Measurements from ENCODE around the gene PRRC1.

Gene PRRC1

GRCh38 chr5:127588368-127588767 lies 70.9 kb downstream of the PRRC1 start:
- Histone ChIP-seq H3K9me3 (ENCODE audit: control insufficient read depth in 5 of 5, low read length in 5 of 5) (no peaks in the 10 kb centered on the region), H3K27ac (ENCODE audit: low read depth, low read length) (no peak overlapping the region), H3K4me1 (ENCODE audit: control insufficient read depth in 5 of 5, insufficient read depth in 5 of 5, low read length in 5 of 5) (no peaks in the 10 kb centered on the region), H3K9ac (ENCODE audit: low read length in 5 of 5) (no peak overlapping the region), H3K27me3 (ENCODE audit: control insufficient read depth in 5 of 5, insufficient read depth in 4 of 5, low read length in 5 of 5) (no peaks in the 10 kb centered on the region), H3K4me3 (ENCODE audit: low read depth in 1 of 5, low read length in 5 of 5) (no peak overlapping the region), H3K36me3 (ENCODE audit: control insufficient read depth in 5 of 5, insufficient read depth in 5 of 5, low read length in 5 of 5) (no peaks in the 10 kb centered on the region)

GRCh38 chr5:127589309-127590030 lies 72.0 kb downstream of the PRRC1 start:
- Histone ChIP-seq H3K36me3 (ENCODE audit: control insufficient read depth in 5 of 5, insufficient read depth in 5 of 5, low read length in 5 of 5) (no peaks in the 10 kb centered on the region), H3K27ac (ENCODE audit: low read depth, low read length) (no peak overlapping the region), H3K9me3 (ENCODE audit: control insufficient read depth in 5 of 5, low read length in 5 of 5) (no peaks in the 10 kb centered on the region), H3K4me3 (ENCODE audit: low read depth in 1 of 5, low read length in 5 of 5) (no peak overlapping the region), H3K9ac (ENCODE audit: low read length in 5 of 5) (no peak overlapping the region), H3K4me1 (ENCODE audit: control insufficient read depth in 5 of 5, insufficient read depth in 5 of 5, low read length in 5 of 5) (no peaks in the 10 kb centered on the region), H3K27me3 (ENCODE audit: control insufficient read depth in 5 of 5, insufficient read depth in 4 of 5, low read length in 5 of 5) (no peaks in the 10 kb centered on the region)

- Histone ChIP-seq H3K9me3 (ENCODE audit: control insufficient read depth in 5 of 5, low read length in 5 of 5) (no peaks in the 10 kb centered on the region), H3K27ac (ENCODE audit: low read depth, low read length) (no peak overlapping the region), H3K4me3 (ENCODE audit: low read depth in 1 of 5, low read length in 5 of 5) (no peak overlapping the region), H3K36me3 (ENCODE audit: control insufficient read depth in 5 of 5, insufficient read depth in 5 of 5, low read length in 5 of 5) (no peaks in the 10 kb centered on the region), H3K9ac (ENCODE audit: low read length in 5 of 5) (no peak overlapping the region), H3K27me3 (ENCODE audit: control insufficient read depth in 5 of 5, insufficient read depth in 4 of 5, low read length in 5 of 5) (no peaks in the 10 kb centered on the region), H3K4me1 (ENCODE audit: control insufficient read depth in 5 of 5, insufficient read depth in 5 of 5, low read length in 5 of 5) (no peaks in the 10 kb centered on the region)
These were observed 72.8 kb downstream of the PRRC1 start for GRCh38 chr5:127590156-127590722.

- Histone ChIP-seq H3K27ac (ENCODE audit: low read depth, low read length) (no peak overlapping the region), H3K36me3 (ENCODE audit: control insufficient read depth in 5 of 5, insufficient read depth in 5 of 5, low read length in 5 of 5) (no peaks in the 10 kb centered on the region), H3K9ac (ENCODE audit: low read length in 5 of 5) (no peak overlapping the region), H3K4me3 (ENCODE audit: low read depth in 1 of 5, low read length in 5 of 5) (no peak overlapping the region), H3K9me3 (ENCODE audit: control insufficient read depth in 5 of 5, low read length in 5 of 5) (no peaks in the 10 kb centered on the region), H3K4me1 (ENCODE audit: control insufficient read depth in 5 of 5, insufficient read depth in 5 of 5, low read length in 5 of 5) (no peaks in the 10 kb centered on the region), H3K27me3 (ENCODE audit: control insufficient read depth in 5 of 5, insufficient read depth in 4 of 5, low read length in 5 of 5) (no peaks in the 10 kb centered on the region)
These were observed 78.3 kb downstream of the PRRC1 start for GRCh38 chr5:127595484-127596368.

GRCh38 chr5:127596501-127596900 lies 79.1 kb downstream of the PRRC1 start:
- no peaks in the 10 kb centered on the region for H3K9me3 ChIP-seq (ENCODE audit: control insufficient read depth in 5 of 5, low read length in 5 of 5)
- no peaks in the 10 kb centered on the region for H3K36me3 ChIP-seq (ENCODE audit: control insufficient read depth in 5 of 5, insufficient read depth in 5 of 5, low read length in 5 of 5)
- H3K9ac ChIP-seq (ENCODE audit: low read length in 5 of 5): no peak overlapping the region
- no peak overlapping the region for H3K4me3 ChIP-seq (ENCODE audit: low read depth in 1 of 5, low read length in 5 of 5)
- H3K27me3 ChIP-seq (ENCODE audit: control insufficient read depth in 5 of 5, insufficient read depth in 4 of 5, low read length in 5 of 5): no peaks in the 10 kb centered on the region
- no peak overlapping the region for H3K27ac ChIP-seq (ENCODE audit: low read depth, low read length)
- no peaks in the 10 kb centered on the region for H3K4me1 ChIP-seq (ENCODE audit: control insufficient read depth in 5 of 5, insufficient read depth in 5 of 5, low read length in 5 of 5)

- Histone ChIP-seq H3K27me3 (ENCODE audit: control insufficient read depth in 5 of 5, insufficient read depth in 4 of 5, low read length in 5 of 5) (no peaks in the 10 kb centered on the region), H3K9me3 (ENCODE audit: control insufficient read depth in 5 of 5, low read length in 5 of 5) (no peaks in the 10 kb centered on the region), H3K9ac (ENCODE audit: low read length in 5 of 5) (no peak overlapping the region), H3K27ac (ENCODE audit: low read depth, low read length) (no peak overlapping the region), H3K4me3 (ENCODE audit: low read depth in 1 of 5, low read length in 5 of 5) (no peak overlapping the region), H3K4me1 (ENCODE audit: control insufficient read depth in 5 of 5, insufficient read depth in 5 of 5, low read length in 5 of 5) (no peaks in the 10 kb centered on the region), H3K36me3 (ENCODE audit: control insufficient read depth in 5 of 5, insufficient read depth in 5 of 5, low read length in 5 of 5) (no peaks in the 10 kb centered on the region)
These were observed 81.9 kb downstream of the PRRC1 start for GRCh38 chr5:127599320-127599719.

- H3K9ac ChIP-seq (ENCODE audit: low read length in 5 of 5): no peak overlapping the region
- H3K27ac ChIP-seq (ENCODE audit: low read depth, low read length): no peak overlapping the region
- no peaks in the 10 kb centered on the region for H3K36me3 ChIP-seq (ENCODE audit: control insufficient read depth in 5 of 5, insufficient read depth in 5 of 5, low read length in 5 of 5)
- no peaks in the 10 kb centered on the region for H3K4me1 ChIP-seq (ENCODE audit: control insufficient read depth in 5 of 5, insufficient read depth in 5 of 5, low read length in 5 of 5)
- no peaks in the 10 kb centered on the region for H3K9me3 ChIP-seq (ENCODE audit: control insufficient read depth in 5 of 5, low read length in 5 of 5)
- H3K4me3 ChIP-seq (ENCODE audit: low read depth in 1 of 5, low read length in 5 of 5): no peak overlapping the region
- H3K27me3 ChIP-seq (ENCODE audit: control insufficient read depth in 5 of 5, insufficient read depth in 4 of 5, low read length in 5 of 5): no peaks in the 10 kb centered on the region
These were observed 82.4 kb downstream of the PRRC1 start for GRCh38 chr5:127599847-127600246.

GRCh38 chr5:127601111-127601510 lies 83.7 kb downstream of the PRRC1 start:
- Histone ChIP-seq H3K36me3 (ENCODE audit: control insufficient read depth in 5 of 5, insufficient read depth in 5 of 5, low read length in 5 of 5) (no peaks in the 10 kb centered on the region), H3K4me1 (ENCODE audit: control insufficient read depth in 5 of 5, insufficient read depth in 5 of 5, low read length in 5 of 5) (no peaks in the 10 kb centered on the region), H3K4me3 (ENCODE audit: low read depth in 1 of 5, low read length in 5 of 5) (no peak overlapping the region), H3K9me3 (ENCODE audit: control insufficient read depth in 5 of 5, low read length in 5 of 5) (no peaks in the 10 kb centered on the region), H3K27me3 (ENCODE audit: control insufficient read depth in 5 of 5, insufficient read depth in 4 of 5, low read length in 5 of 5) (no peaks in the 10 kb centered on the region), H3K9ac (ENCODE audit: low read length in 5 of 5) (no peak overlapping the region), H3K27ac (ENCODE audit: low read depth, low read length) (no peak overlapping the region)

GRCh38 chr5:127601601-127602000 lies 84.2 kb downstream of the PRRC1 start:
- H3K27me3 ChIP-seq (ENCODE audit: control insufficient read depth in 5 of 5, insufficient read depth in 4 of 5, low read length in 5 of 5): no peaks in the 10 kb centered on the region
- H3K9ac ChIP-seq (ENCODE audit: low read length in 5 of 5): no peak overlapping the region
- no peaks in the 10 kb centered on the region for H3K4me1 ChIP-seq (ENCODE audit: control insufficient read depth in 5 of 5, insufficient read depth in 5 of 5, low read length in 5 of 5)
- no peak overlapping the region for H3K4me3 ChIP-seq (ENCODE audit: low read depth in 1 of 5, low read length in 5 of 5)
- no peaks in the 10 kb centered on the region for H3K9me3 ChIP-seq (ENCODE audit: control insufficient read depth in 5 of 5, low read length in 5 of 5)
- H3K27ac ChIP-seq (ENCODE audit: low read depth, low read length): no peak overlapping the region
- H3K36me3 ChIP-seq (ENCODE audit: control insufficient read depth in 5 of 5, insufficient read depth in 5 of 5, low read length in 5 of 5): no peaks in the 10 kb centered on the region

- H3K9me3 ChIP-seq (ENCODE audit: control insufficient read depth in 5 of 5, low read length in 5 of 5): no peaks in the 10 kb centered on the region
- no peaks in the 10 kb centered on the region for H3K27me3 ChIP-seq (ENCODE audit: control insufficient read depth in 5 of 5, insufficient read depth in 4 of 5, low read length in 5 of 5)
- no peak overlapping the region for H3K9ac ChIP-seq (ENCODE audit: low read length in 5 of 5)
- no peaks in the 10 kb centered on the region for H3K4me1 ChIP-seq (ENCODE audit: control insufficient read depth in 5 of 5, insufficient read depth in 5 of 5, low read length in 5 of 5)
- no peak overlapping the region for H3K27ac ChIP-seq (ENCODE audit: low read depth, low read length)
- H3K4me3 ChIP-seq (ENCODE audit: low read depth in 1 of 5, low read length in 5 of 5): no peak overlapping the region
- no peaks in the 10 kb centered on the region for H3K36me3 ChIP-seq (ENCODE audit: control insufficient read depth in 5 of 5, insufficient read depth in 5 of 5, low read length in 5 of 5)
These were observed 85.0 kb downstream of the PRRC1 start for GRCh38 chr5:127602481-127602880.
